EH (cell line): ENCODE data around the gene RALGAPA1.
"Not testable (repeated sequence)": the region's sequence is repeated elsewhere in the genome, so short reads cannot be mapped to it uniquely, and the experiment has no call there.

Experiments used
- DNase-seq: peaks from one replicate; pipeline ENCODE4 v3.0.0-alpha.2; 2015; ENCODE audit warnings: low read depth

RALGAPA1 gene

GRCh38 chr14:35821564-35822411 lies 12.7 kb upstream of the RALGAPA1 start:
- peak; percentile 53 for DNase-seq

- no peak for DNase-seq
Measured at GRCh38 chr14:35819591-35820540, 10.8 kb upstream of the RALGAPA1 start.

- peak; percentile 58 for DNase-seq
Measured at GRCh38 chr14:35818346-35819115, 9.4 kb upstream of the RALGAPA1 start.

- peak; percentile 58 for DNase-seq
Measured at GRCh38 chr14:35814371-35815005, 5.4 kb upstream of the RALGAPA1 start.

- no peak for DNase-seq
Measured at GRCh38 chr14:35810963-35811362, 1.9 kb upstream of the RALGAPA1 start.

GRCh38 chr14:35809597-35809996 lies 502 bp upstream of the RALGAPA1 start:
- no peak for DNase-seq

GRCh38 chr14:35808076-35808637 lies 938 bp downstream of the RALGAPA1 start:
- DNase-seq: peak; percentile 6

- DNase-seq: no peak
Measured at GRCh38 chr14:35807131-35807961, 1.7 kb downstream of the RALGAPA1 start.

GRCh38 chr14:35806006-35806907 lies 2.8 kb downstream of the RALGAPA1 start:
- DNase-seq: no peak

- no peak for DNase-seq
Measured at GRCh38 chr14:35797796-35798195, 11.3 kb downstream of the RALGAPA1 start.

- peak; percentile 37 for DNase-seq
Measured at GRCh38 chr14:35789651-35790050, 19.4 kb downstream of the RALGAPA1 start.

GRCh38 chr14:35786856-35787255 lies 22.2 kb downstream of the RALGAPA1 start:
- DNase-seq: no peak

GRCh38 chr14:35783699-35784098 lies 25.4 kb downstream of the RALGAPA1 start:
- DNase-seq: no peak

GRCh38 chr14:35779368-35779767 lies 29.7 kb downstream of the RALGAPA1 start:
- DNase-seq: no peak

GRCh38 chr14:35777550-35777949 lies 31.5 kb downstream of the RALGAPA1 start:
- DNase-seq: not testable (repeated sequence)

GRCh38 chr14:35776823-35777222 lies 32.3 kb downstream of the RALGAPA1 start:
- no peak for DNase-seq

GRCh38 chr14:35776085-35776484 lies 33.0 kb downstream of the RALGAPA1 start:
- DNase-seq: not testable (repeated sequence)

- DNase-seq: peak; percentile 3
Measured at GRCh38 chr14:35766700-35767082, 42.4 kb downstream of the RALGAPA1 start.

- no peak for DNase-seq
Measured at GRCh38 chr14:35766036-35766699, 42.9 kb downstream of the RALGAPA1 start.
